HG03342 (cell line): ENCODE data around the gene ZNF740.

ENCODE experiments used
- ATAC-seq: cut with Tn5 transposase; IDR thresholded peaks from one replicate; pipeline ENCODE4 v1.9.1; 2021; ENCODE audit warnings: mild to moderate bottlenecking, moderate library complexity; ENCODE audit not compliant: unreplicated experiment

ZNF740 gene

GRCh38 chr12:53241623-53242412 lies 61.3 kb downstream of the ZNF740 start:
- no peak for ATAC-seq

GRCh38 chr12:53244337-53244736 lies 63.8 kb downstream of the ZNF740 start:
- ATAC-seq: no peak
